Bronchial epithelial cell (primary cell): ENCODE measurements around the gene TXNDC11. TPM values are rescaled to one million over a fixed set of nuclear protein-coding genes. Genes with fewer than 3 reads are reported as not detected.

Source experiments
- DNase-seq: peaks from one replicate; pipeline ENCODE4 v3.0.0-alpha.2; 2010; ENCODE audit warnings: low read depth
- FAIRE-seq: peaks from 2 replicates; lab custom pipeline; 2011; peaks lifted over from hg19 to GRCh38; lab: Jason Lieb, UNC
- H3K27me3 ChIP-seq: 2 replicates; pipeline ENCODE4 v1.5.1; 2011; ENCODE audit warnings: low read length; ENCODE audit not compliant: control insufficient read depth, insufficient read depth
- H3K36me3 ChIP-seq: 2 replicates; pipeline ENCODE4 v1.5.1; 2011; ENCODE audit warnings: low read length; ENCODE audit not compliant: control insufficient read depth, insufficient read depth
- H3K4me3 ChIP-seq: 2 replicates; pipeline ENCODE4 v1.5.1; 2011; ENCODE audit warnings: mild to moderate bottlenecking, low read depth, low read length, control low read depth
- total RNA-seq: library from RNA; depleted of rRNA; stranded (reverse); fragments of >200 nt; gene quantifications from 2 replicates; pipeline ENCODE4 v1.2.1, GENCODE V29; 2014
- TF ChIP-seq, protein P1 (sequence below): IDR thresholded peaks from 2 replicates; pipeline ENCODE4 v1.5.1; 2011; ENCODE audit warnings: mild to moderate bottlenecking, moderate library complexity, low read length, control low read depth, inconsistent platforms; ENCODE audit not compliant: insufficient read depth, severe bottlenecking

The TXNDC11 gene
- total RNA-seq, 1 donor from 2014 or later, result 35.8 TPM

DNA sequence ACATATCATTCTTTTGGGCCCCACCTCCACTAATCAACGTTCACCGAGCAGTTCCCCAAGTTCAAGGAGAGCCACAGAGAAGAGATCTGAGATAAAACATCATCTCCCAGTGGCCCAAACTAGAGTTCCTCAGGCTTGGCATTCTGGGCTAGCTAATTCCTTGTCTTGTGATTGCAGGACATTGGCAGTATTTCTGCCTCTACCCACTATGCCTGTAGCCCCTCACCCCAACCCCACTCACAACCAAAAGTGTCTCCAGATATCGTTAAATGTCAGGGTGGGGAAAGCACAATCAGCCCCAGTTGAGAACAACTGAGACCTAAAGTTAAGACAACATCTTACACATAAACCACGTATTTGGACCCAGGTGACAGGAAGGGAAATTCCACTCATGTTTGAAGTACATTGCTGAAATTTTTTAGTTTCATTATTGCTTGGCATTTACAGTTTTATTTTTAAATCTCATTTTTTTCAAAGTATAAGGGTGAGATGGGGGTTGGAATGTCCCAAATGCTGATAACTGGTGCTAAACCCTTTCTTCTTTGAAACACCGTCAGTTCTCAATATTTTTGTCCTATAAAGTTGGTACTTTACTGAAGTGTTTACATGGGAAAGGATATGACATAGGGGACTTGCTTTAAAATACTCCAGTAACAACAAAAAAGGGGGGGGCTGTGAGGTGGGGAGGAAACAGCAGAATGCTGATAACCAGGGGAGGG lies 40.8 kb upstream of the TXNDC11 start:
- Histone ChIP-seq H3K27me3 (no peaks in the 10 kb centered on the region), H3K36me3 (peaks cover 2% of the 10 kb centered on the region), H3K4me3 (no peak overlapping the region)
- TF ChIP-seq, protein P1, sequence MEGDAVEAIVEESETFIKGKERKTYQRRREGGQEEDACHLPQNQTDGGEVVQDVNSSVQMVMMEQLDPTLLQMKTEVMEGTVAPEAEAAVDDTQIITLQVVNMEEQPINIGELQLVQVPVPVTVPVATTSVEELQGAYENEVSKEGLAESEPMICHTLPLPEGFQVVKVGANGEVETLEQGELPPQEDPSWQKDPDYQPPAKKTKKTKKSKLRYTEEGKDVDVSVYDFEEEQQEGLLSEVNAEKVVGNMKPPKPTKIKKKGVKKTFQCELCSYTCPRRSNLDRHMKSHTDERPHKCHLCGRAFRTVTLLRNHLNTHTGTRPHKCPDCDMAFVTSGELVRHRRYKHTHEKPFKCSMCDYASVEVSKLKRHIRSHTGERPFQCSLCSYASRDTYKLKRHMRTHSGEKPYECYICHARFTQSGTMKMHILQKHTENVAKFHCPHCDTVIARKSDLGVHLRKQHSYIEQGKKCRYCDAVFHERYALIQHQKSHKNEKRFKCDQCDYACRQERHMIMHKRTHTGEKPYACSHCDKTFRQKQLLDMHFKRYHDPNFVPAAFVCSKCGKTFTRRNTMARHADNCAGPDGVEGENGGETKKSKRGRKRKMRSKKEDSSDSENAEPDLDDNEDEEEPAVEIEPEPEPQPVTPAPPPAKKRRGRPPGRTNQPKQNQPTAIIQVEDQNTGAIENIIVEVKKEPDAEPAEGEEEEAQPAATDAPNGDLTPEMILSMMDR, result no peak
- FAIRE-seq (no peak), DNase-seq (peak; percentile 50)

DNA sequence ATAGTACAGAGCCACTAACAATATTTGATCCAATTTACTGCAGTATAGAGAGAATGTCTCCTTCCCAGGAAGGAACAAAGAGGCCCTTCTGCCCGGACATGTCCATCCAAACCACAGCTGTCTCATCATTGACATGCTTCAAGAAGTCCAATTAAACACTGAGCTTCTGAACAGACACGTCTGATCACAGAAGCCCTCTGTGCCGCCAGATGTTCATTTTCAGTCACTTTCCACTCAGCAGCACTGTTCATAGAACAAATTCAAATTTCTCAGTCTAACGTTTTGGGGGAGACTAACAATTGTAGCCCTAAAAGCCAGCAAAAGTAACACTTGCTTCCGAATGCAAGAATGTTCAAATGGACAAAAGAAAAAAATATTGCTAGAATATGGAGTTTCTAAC lies 39.1 kb upstream of the TXNDC11 start:
- TF ChIP-seq, protein P1, result no peak
- Histone ChIP-seq H3K36me3 (peaks cover 4% of the 10 kb centered on the region), H3K4me3 (no peak overlapping the region), H3K27me3 (no peaks in the 10 kb centered on the region)
- FAIRE-seq (no peak), DNase-seq (peak; percentile 92)

GRCh38 chr16:11780991-11781680 lies 38.5 kb upstream of the TXNDC11 start:
- DNase-seq (no peak), FAIRE-seq (no peak)
- Histone ChIP-seq H3K27me3 (no peaks in the 10 kb centered on the region), H3K4me3 (no peak overlapping the region), H3K36me3 (peaks cover 4% of the 10 kb centered on the region)
- TF ChIP-seq, protein P1, result no peak

- H3K36me3 ChIP-seq, result peaks cover 8% of the 10 kb centered on the region
- DNase-seq, result no peak
- H3K4me3 ChIP-seq, result no peak overlapping the region
- no peaks in the 10 kb centered on the region for H3K27me3 ChIP-seq
- FAIRE-seq, result no peak
- TF ChIP-seq, protein P1, result no peak
Observed at GRCh38 chr16:11779074-11779473, 36.4 kb upstream of the TXNDC11 start.

- Histone ChIP-seq H3K4me3 (no peak overlapping the region), H3K36me3 (peaks cover 14% of the 10 kb centered on the region), H3K27me3 (no peaks in the 10 kb centered on the region)
- DNase-seq, result no peak
- no peak for FAIRE-seq
- TF ChIP-seq, protein P1, result no peak
Observed at GRCh38 chr16:11774065-11774626, 31.5 kb upstream of the TXNDC11 start.
